SK-N-SH treated with all-trans-retinoic acid at 6 μM for 48 hours (cell line): ENCODE data around the gene AP3D1.
"Not testable (repeated sequence)": the region's sequence is repeated elsewhere in the genome, so short reads cannot be mapped to it uniquely, and the experiment has no call there.

ENCODE experiments used
- ATAC-seq: fragments of 200-7000 bp; cut with Tn5 transposase; 3 replicates; pipeline ENCODE4 v1.9.1; 2020; ENCODE audit warnings: mild to moderate bottlenecking, moderate library complexity
- ARNTL ChIP-seq: fragments of 450-650 bp; formaldehyde crosslinking; IDR thresholded peaks from 2 replicates; pipeline ENCODE4 v1.5.0; 2020; ENCODE audit warnings: low read depth, mild to moderate bottlenecking, moderate library complexity, borderline replicate concordance
- BACH2 ChIP-seq: fragments of 250-450 bp; sonication (Bioruptor Pico); IDR thresholded peaks from 2 replicates; pipeline ENCODE4 v1.9.0; 2021; ENCODE audit warnings: mild to moderate bottlenecking, borderline replicate concordance
- CREB5 ChIP-seq: fragments of 250-450 bp; sonication (Bioruptor Pico); IDR thresholded peaks from 2 replicates; pipeline ENCODE4 v1.5.1; 2020; ENCODE audit warnings: low read depth, mild to moderate bottlenecking, moderate library complexity
- CSDC2 ChIP-seq: fragments of 250-450 bp; sonication (Bioruptor Pico); IDR thresholded peaks from 2 replicates; pipeline ENCODE4 v1.5.0; 2020; ENCODE audit warnings: mild to moderate bottlenecking, moderate library complexity
- CSRNP3 ChIP-seq: fragments of 250-450 bp; sonication (Bioruptor Pico); IDR thresholded peaks from 2 replicates; pipeline ENCODE4 v1.5.1; 2021; ENCODE audit warnings: mild to moderate bottlenecking, moderate library complexity
- ESRRG ChIP-seq: fragments of 250-450 bp; sonication (Bioruptor Pico); IDR thresholded peaks from 2 replicates; pipeline ENCODE4 v1.6.1; 2021; ENCODE audit warnings: mild to moderate bottlenecking
- GLIS3 ChIP-seq: fragments of 250-450 bp; sonication (Bioruptor Pico); IDR thresholded peaks from 2 replicates; pipeline ENCODE4 v1.5.0; 2020; ENCODE audit warnings: mild to moderate bottlenecking, moderate library complexity
- ISL1 ChIP-seq: fragments of 250-450 bp; sonication (Bioruptor Pico); IDR thresholded peaks from 2 replicates; pipeline ENCODE4 v2.1.2; 2022; ENCODE audit warnings: mild to moderate bottlenecking, moderate library complexity
- OSR1 ChIP-seq: fragments of 250-450 bp; sonication (Bioruptor Pico); IDR thresholded peaks from 2 replicates; pipeline ENCODE4 v1.8.0; 2022; ENCODE audit warnings: moderate library complexity, mild to moderate bottlenecking, inconsistent platforms
- PATZ1 ChIP-seq: fragments of 250-450 bp; sonication (Bioruptor Pico); IDR thresholded peaks from 2 replicates; pipeline ENCODE4 v1.8.0; 2020; ENCODE audit warnings: mild to moderate bottlenecking, moderate library complexity, borderline replicate concordance
- POU6F1 ChIP-seq: fragments of 250-450 bp; sonication (Bioruptor Pico); IDR thresholded peaks from 2 replicates; pipeline ENCODE4 v1.8.0; 2021; ENCODE audit warnings: low read depth, mild to moderate bottlenecking, moderate library complexity, borderline replicate concordance
- PPARA ChIP-seq: fragments of 250-450 bp; sonication (Bioruptor Pico); IDR thresholded peaks from 2 replicates; pipeline ENCODE4 v1.5.0; 2020; ENCODE audit warnings: mild to moderate bottlenecking, borderline replicate concordance
- RARB ChIP-seq: fragments of 250-450 bp; sonication (Bioruptor Pico); IDR thresholded peaks from 2 replicates; pipeline ENCODE4 v1.8.0; 2021; ENCODE audit warnings: mild to moderate bottlenecking, moderate library complexity
- SNAI2 ChIP-seq: fragments of 250-450 bp; sonication (Bioruptor Pico); IDR thresholded peaks from 2 replicates; pipeline ENCODE4 v1.5.0; 2020; ENCODE audit warnings: mild to moderate bottlenecking, moderate library complexity
- TCF4 ChIP-seq: fragments of 250-450 bp; sonication (Bioruptor Pico); IDR thresholded peaks from 2 replicates; pipeline ENCODE4 v1.8.0; 2021; ENCODE audit warnings: mild to moderate bottlenecking, moderate library complexity, borderline replicate concordance
- TOX ChIP-seq: fragments of 250-450 bp; sonication (Bioruptor Pico); IDR thresholded peaks from 2 replicates; pipeline ENCODE4 v1.8.0; 2021; ENCODE audit warnings: mild to moderate bottlenecking, moderate library complexity, borderline replicate concordance
- TSHZ2 ChIP-seq: fragments of 250-450 bp; sonication (Bioruptor Pico); IDR thresholded peaks from 2 replicates; pipeline ENCODE4 v1.5.0; 2020; ENCODE audit warnings: mild to moderate bottlenecking, moderate library complexity
- ZC3H10 ChIP-seq: fragments of 250-450 bp; sonication (Bioruptor Pico); IDR thresholded peaks from 2 replicates; pipeline ENCODE4 v1.5.1; 2021; ENCODE audit warnings: mild to moderate bottlenecking, moderate library complexity
- ZFP3 ChIP-seq: fragments of 250-450 bp; sonication (Bioruptor Pico); IDR thresholded peaks from 2 replicates; pipeline ENCODE4 v1.5.0; 2020; ENCODE audit warnings: mild to moderate bottlenecking, moderate library complexity
- ZFP30 ChIP-seq: fragments of 450-650 bp; formaldehyde crosslinking; IDR thresholded peaks from 2 replicates; pipeline ENCODE4 v1.5.0; 2022; ENCODE audit warnings: mild to moderate bottlenecking, moderate library complexity
- ZNF565 ChIP-seq: fragments of 450-650 bp; formaldehyde crosslinking; conservative IDR thresholded peaks from 2 replicates; pipeline ENCODE4 v1.5.0; 2020; ENCODE audit warnings: low read depth, mild to moderate bottlenecking, moderate library complexity
- ZNF70 ChIP-seq: fragments of 450-650 bp; formaldehyde crosslinking; IDR thresholded peaks from 2 replicates; pipeline ENCODE4 v1.5.0; 2020; ENCODE audit warnings: mild to moderate bottlenecking, moderate library complexity
- ZNF8 ChIP-seq: fragments of 450-650 bp; formaldehyde crosslinking; IDR thresholded peaks from 2 replicates; pipeline ENCODE4 v1.5.0; 2020; ENCODE audit warnings: mild to moderate bottlenecking, moderate library complexity

AP3D1 gene

GRCh38 chr19:2129022-2129421 lies 22.3 kb downstream of the AP3D1 start:
- TF ChIP-seq ZNF70 (no peak), TOX (CRISPR knock-in tag) (no peak), TSHZ2 (CRISPR knock-in tag) (no peak), SNAI2 (CRISPR knock-in tag) (no peak)
- ATAC-seq, result no peak

GRCh38 chr19:2128252-2128651 lies 23.1 kb downstream of the AP3D1 start:
- not testable (repeated sequence) for ATAC-seq

- ATAC-seq, result no peak
- TF ChIP-seq ARNTL (CRISPR knock-in tag), result no peak
- TF ChIP-seq ISL1 (CRISPR knock-in tag), result no peak
- no peak for TF ChIP-seq GLIS3 (CRISPR knock-in tag)
- TF ChIP-seq TCF4 (CRISPR knock-in tag), result no peak
- no peak for TF ChIP-seq RARB (CRISPR knock-in tag)
- TF ChIP-seq PPARA (CRISPR knock-in tag), result no peak
- no peak for TF ChIP-seq TOX (CRISPR knock-in tag)
- TF ChIP-seq ZNF565 (CRISPR knock-in tag), result no peak
- no peak for TF ChIP-seq ZFP3 (CRISPR knock-in tag)
- no peak for TF ChIP-seq TSHZ2 (CRISPR knock-in tag)
- TF ChIP-seq CSDC2 (CRISPR knock-in tag), result no peak
Measured at GRCh38 chr19:2127758-2128157, 23.6 kb downstream of the AP3D1 start.

GRCh38 chr19:2126879-2127518 lies 24.4 kb downstream of the AP3D1 start:
- no peak for ATAC-seq
- TF ChIP-seq GLIS3 (CRISPR knock-in tag), result no peak
- no peak for TF ChIP-seq RARB (CRISPR knock-in tag)
- no peak for TF ChIP-seq CSRNP3 (CRISPR knock-in tag)
- TF ChIP-seq SNAI2 (CRISPR knock-in tag), result no peak
- no peak for TF ChIP-seq OSR1 (CRISPR knock-in tag)
- no peak for TF ChIP-seq CREB5 (CRISPR knock-in tag)
- TF ChIP-seq ZNF70, result no peak
- TF ChIP-seq BACH2 (CRISPR knock-in tag), result no peak
- TF ChIP-seq ARNTL (CRISPR knock-in tag), result no peak
- TF ChIP-seq PATZ1 (CRISPR knock-in tag), result no peak
- TF ChIP-seq POU6F1 (CRISPR knock-in tag), result no peak
- TF ChIP-seq ZFP3 (CRISPR knock-in tag), result no peak
- TF ChIP-seq ESRRG (CRISPR knock-in tag), result no peak
- TF ChIP-seq PPARA (CRISPR knock-in tag), result no peak
- TF ChIP-seq ZC3H10 (CRISPR knock-in tag), result no peak
- TF ChIP-seq CSDC2 (CRISPR knock-in tag), result no peak
- TF ChIP-seq ZFP30 (CRISPR knock-in tag), result no peak
- TF ChIP-seq ZNF8 (CRISPR knock-in tag), result no peak
